NCI-H2171 (cell line): ENCODE measurements around the gene WNT11.
A peak's percentile ranks its signal among the peaks of the same experiment; 100 is the strongest.

Source experiments
- DNase-seq: peaks from one replicate; lab custom pipeline; 2025; lab: John Stamatoyannopoulos, UW

Gene WNT11

GRCh38 chr11:76237914-76238313 lies 31.6 kb upstream of the WNT11 start:
- no peak for DNase-seq

DNA sequence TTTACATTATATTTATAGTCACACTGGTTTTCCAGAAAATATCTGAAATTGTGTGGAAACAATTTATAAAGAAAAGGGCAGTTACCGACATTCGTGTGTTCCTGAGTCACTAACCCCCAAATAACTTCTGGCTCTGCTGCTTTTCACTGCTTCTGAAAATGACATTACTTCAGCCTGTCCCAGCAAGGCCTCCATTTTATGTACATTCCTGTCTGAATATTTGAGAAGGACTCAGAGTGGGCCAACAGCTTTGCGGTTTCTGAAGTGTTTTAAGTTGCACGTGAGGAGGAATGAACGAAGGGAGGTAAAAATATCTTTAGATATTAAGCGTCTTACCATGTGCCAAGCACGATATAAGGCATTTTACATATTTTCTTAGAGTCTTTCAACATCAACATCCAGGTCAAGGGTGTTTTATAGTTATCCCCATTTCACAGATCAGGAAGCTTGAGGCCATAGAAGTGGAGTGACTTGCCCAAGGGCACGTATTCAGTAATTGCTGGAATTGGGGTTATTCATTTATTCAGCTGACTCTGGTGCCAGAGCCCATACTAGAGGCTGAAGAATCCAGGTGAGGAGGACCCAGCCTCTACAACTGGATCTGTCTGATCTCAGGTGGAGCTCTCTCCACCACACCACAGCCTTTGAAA lies 30.8 kb upstream of the WNT11 start:
- DNase-seq, result no peak

DNA sequence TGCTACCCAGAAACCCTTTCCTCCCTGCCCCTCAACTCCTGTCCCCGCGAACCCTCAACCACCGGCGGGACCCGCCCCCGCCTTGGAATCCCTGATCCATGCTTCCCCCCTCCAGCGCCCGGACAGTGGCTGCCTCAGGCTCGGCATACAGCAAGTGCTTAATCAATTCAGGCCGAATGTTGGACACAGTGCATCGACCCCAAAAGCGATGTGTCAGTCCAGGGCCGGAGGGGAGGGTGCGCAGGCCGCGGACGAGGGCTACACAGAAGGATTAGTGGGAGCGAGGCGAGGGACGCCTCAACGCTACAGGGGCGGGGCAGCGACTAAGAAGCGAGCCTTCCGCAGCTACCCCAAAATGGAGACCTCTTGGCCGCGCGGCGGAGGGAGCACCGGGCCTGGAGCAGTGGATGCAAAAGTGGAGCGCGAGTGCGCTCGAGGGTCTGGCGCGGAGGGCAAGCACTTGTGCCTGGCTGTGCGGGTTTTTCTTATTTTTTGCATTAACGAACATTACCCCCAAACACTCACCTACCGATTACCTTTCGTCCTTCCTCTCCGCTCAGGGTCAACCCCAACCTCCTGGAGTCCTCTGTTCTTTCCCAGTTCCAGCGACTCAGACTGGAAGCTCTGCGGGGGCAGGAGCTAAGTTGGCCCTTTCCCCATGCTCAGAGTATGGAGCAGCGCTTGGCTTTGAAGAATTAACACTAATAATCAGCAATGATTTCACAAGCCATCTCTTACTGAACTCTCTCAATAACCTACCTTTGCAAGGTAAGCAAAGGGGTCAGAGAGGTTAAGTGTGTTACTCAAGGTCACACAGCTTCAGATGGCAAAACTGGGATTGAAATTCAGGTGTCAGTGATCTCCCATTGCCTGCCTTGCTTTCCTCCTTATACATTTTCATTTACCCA lies 30.0 kb upstream of the WNT11 start:
- DNase-seq, result peak; percentile 44

DNA sequence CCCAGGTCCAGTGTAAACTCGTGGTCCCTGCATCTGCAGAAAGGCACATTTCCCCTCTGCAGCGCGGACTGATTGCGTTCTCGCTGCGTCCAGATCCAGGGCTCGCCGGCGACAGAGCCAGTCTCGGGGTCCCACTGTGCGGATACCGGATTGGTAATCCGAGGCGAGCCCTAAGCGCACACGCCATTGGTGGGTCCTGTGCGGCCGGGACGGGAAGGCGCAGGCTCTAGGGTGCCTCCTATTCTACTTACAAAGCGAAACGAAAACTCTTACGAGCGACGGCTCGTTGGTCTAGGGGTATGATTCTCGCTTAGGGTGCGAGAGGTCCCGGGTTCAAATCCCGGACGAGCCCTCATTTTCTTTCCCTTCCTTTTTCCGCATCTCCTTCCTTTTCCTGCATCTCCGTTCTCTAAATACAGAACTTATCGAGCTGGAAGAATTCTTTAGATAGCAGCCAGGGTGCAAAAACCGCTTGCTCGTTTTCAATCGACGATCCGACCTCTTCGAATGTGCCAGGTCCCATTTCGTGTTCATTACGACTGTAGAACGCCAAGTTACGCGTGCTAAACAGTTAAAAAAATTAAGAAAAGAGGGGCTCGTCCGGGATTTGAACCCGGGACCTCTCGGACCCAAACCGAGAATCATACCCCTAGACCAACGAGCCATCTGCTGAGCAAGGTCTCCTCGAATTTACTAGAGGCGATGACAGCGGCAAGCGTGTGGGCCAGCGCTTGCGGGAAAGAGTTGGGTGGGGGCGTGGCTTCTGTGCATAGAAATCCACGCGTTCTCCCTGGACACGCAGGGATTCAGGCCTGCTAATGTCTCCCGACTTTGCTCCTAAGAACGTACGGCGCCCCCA lies 29.2 kb upstream of the WNT11 start:
- peak; percentile 53 for DNase-seq

DNA sequence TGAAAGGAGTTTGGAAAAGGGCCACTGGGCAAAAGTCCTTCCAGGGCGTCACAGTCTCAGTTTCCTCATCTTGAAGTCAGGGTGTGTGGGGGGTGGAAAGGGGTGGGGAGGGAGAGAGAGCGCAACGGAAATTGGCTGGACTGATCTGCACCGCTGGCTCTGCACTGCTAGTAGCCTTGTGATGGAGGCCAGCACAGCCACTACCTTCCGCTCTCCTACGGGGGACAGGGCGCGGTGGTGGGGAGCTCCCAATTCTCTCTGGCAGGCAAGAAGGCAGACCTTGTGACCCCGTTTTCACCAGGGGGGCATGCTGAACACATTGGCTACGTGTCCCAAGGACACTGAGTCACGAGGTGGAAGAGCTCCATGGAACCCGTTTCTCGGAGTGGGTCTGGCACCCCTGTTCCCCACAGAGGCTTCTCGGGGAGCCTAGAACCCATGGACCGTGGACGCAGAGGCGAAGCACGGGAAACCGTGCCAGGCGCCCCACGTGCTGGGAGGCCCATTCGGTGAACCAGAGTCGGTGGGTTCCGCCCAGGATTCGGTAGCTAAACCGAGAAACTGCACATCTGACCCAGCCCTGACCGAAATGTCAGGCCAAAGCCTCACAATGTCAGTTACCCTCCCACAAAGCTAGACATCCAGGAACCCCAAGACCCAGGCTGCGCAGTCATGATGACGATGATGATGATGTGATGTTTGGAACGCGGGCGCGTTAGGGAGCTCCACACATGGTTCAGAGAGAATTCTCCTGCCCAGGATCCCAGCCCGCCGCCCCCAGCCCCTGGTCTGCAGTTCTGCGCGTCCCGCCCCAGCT lies 28.3 kb upstream of the WNT11 start:
- DNase-seq, result no peak

GRCh38 chr11:76234021-76234415 lies 27.7 kb upstream of the WNT11 start:
- no peak for DNase-seq

DNA sequence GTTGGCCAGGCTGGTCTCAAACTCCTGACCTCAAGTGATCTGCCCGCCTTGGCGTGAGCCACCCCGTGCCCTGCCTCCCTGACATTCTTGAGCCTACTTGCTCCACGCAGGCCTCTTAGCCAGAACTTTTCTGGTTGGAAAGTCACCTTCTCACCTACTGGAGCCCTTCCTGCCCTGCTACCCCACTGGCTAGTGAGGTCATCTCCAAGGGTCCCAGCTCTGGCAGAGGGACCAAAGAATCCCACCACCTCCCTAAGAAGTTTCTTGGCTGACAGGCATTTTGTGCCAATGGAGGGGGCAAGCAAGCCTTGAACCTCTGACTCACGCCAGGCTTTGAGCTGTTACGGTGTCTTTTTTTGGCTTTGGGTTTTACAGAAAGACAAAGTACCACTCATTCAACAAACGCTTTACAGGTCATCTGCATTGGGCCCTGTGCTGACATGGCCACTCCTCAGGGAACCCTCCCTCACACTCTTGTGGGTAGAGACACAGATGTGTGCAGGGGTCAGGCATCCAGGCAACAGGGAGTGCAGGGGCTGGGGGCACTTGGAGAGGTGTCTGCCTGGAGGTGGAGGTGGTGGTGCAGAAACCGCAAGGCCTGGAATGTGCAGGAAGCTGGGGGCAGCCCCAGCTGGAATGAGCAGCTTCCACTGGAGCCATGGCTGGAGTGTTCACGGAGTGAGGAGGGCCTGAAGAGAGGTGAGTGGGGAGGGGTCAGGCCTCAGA lies 27.1 kb upstream of the WNT11 start:
- no peak for DNase-seq

GRCh38 chr11:76232026-76232665 lies 25.8 kb upstream of the WNT11 start:
- no peak for DNase-seq

DNA sequence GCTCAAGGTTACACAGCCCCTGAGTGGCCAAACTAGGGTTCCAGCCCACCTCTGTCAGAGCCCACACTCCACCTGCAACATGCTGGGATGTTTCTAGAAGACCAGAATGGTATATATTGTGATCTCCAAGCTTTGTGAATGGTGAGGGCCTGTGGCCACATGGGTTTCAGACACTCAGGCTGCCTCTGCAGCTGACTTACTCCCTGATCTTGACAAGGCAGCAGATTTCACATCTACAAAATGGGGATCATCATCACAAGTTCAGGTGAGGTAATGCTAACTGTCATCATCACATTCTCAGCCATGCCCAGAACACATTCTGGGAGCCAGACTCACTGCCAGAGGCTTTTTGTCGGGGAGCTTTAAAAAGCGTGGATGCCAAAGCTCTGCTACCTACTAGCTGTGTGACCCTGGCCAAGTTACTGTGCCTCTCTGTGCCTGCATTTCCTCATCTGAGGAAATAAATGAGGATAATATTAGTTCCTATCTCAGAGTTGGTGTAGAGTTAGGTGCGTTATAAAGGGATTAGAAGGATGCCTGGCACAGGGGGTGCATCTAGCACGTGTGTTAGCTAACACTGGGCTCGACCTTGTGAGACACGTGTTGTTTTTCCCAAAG lies 24.9 kb upstream of the WNT11 start:
- DNase-seq, result no peak

- DNase-seq, result no peak
Observed at GRCh38 chr11:76230392-76230791, 24.1 kb upstream of the WNT11 start.

GRCh38 chr11:76229690-76230240 lies 23.5 kb upstream of the WNT11 start:
- DNase-seq, result no peak

DNA sequence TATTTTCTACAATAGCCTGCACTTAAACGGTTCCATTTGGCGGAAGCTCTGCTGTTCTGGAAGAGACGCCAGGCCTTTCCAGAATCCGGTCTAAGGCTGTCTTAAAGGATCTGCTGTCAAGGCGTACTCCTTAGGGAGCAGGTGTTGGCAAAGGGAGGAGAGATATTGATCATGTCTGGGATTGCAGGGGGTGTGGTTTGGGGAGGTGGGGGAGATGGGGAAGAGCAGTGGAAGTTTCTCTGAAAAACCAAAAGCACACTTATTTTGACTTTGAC lies 22.5 kb upstream of the WNT11 start:
- DNase-seq, result no peak

- DNase-seq, result no peak
Observed at GRCh38 chr11:76228071-76228874, 22.0 kb upstream of the WNT11 start.

- DNase-seq, result no peak
Observed at GRCh38 chr11:76226626-76227025, 20.3 kb upstream of the WNT11 start.

DNA sequence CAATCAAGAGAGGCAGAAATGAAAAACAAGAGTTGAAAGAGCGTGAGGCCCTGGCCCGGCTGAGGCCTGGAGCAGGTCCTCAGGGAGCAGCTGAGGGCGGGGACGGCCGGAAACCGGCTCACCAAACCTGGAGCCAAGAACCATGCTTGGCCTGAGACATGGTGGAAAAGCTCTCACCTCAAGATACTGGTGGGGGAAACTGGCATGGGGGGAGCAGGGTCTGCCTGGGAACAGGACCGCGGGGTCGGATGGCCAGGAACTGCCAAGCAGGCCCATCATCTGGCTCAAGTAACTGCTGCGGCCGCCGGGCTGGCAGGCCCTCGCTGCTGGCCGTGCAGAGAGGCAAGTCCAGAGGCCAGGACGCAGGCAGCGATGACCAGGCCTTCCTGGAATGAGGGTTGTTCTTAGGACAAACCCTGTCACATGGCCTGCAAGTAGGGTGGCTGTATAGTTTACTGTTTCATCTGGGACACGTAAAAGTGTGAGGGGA lies 18.9 kb upstream of the WNT11 start:
- DNase-seq, result no peak

- DNase-seq, result no peak
Observed at GRCh38 chr11:76224461-76225121, 18.3 kb upstream of the WNT11 start.

- DNase-seq, result no peak
Observed at GRCh38 chr11:76221365-76221764, 15.1 kb upstream of the WNT11 start.

DNA sequence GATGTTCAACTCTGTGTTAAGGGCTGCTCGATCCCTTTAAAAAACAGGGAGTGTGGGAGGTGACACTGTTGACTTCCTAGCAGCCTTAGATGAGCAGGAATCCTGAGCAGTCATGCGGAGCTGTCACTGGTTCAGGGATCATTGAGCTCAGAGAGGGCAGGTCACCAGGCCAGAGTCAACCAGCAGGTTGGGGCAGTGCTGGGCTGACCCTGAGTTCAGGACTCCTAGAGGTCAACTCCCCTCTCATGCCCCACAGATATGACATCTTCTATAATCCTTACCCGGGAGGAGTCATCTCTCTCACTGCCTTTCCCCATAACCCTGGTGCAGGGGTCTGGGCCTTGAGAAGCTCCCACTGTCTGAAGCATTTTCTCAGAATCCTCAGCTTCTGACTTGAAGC lies 12.9 kb upstream of the WNT11 start:
- no peak for DNase-seq
